Activated CD4-positive, alpha-beta T cell treated with anti-CD3 and anti-CD28 coated beads, Interleukin-2, Interleukin-4, amounts not matched to agents 100 ng/mL and 50 ng/mL, durations not matched to agents 16 hours and 8 hours (primary cell): ENCODE data around the gene RSPO1.

Source experiments
- DNase-seq: peaks from one replicate; pipeline ENCODE4 v3.0.0-alpha.2; 2020; ENCODE audit warnings: low spot score

Gene RSPO1

DNA sequence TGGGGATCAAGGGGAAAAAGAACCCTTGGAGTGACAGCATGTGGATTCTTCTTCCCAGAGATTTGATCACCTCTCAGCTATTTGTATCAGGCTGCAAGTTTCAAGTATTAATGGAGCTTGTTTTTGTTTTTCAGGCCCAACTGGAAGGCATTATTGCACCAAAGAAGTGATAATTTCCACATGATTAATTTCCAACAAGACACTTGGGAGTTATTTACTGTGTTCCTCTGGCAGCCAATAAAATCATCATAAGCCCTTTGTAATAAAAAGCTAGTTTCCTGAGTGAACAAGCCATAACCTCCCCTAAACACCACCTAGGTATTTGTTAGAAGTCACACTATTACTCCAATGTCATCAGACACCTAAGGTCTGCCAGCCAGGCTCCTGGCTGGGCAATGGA, 69.8 kb downstream of the RSPO1 start:
- no peak for DNase-seq

DNA sequence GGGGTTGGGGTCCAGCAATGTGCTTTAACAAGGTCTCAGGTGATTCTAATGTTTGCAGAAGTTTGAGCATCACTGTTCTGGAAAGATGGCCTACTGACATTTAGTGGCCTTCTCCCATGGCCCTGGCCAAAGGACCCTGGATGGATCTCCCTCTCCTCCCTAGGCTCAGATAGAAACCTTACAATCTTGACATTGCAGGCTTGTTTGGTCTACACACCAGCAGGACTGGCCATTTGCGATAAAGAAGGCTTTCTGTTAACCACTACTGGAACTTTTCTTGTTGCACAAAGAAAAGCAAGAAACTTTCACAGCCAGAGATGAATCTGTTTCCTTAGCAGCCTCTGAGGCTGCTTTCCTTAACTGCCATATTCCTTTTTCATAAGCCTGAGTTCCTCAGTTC, 71.7 kb downstream of the RSPO1 start:
- DNase-seq, result no peak
